Mucosa of gallbladder (tissue), 1 donor: Measurements from ENCODE around the gene EML6. TPM values are rescaled to one million over a fixed set of nuclear protein-coding genes. Genes with fewer than 3 reads are reported as not detected.

Experiments
- DNase-seq: peaks from one replicate; pipeline ENCODE4 v3.0.0-alpha.2; 2020; ENCODE audit warnings: low spot score
- total RNA-seq: library from RNA; stranded (reverse); gene quantifications from one replicate; pipeline ENCODE4 v1.2.1, GENCODE V29; 2021
- donor health status: DM: no; HTN: no; CAD: no.

The EML6 gene
- total RNA-seq, 1 donor from 2014 or later: 2.1 TPM

DNA sequence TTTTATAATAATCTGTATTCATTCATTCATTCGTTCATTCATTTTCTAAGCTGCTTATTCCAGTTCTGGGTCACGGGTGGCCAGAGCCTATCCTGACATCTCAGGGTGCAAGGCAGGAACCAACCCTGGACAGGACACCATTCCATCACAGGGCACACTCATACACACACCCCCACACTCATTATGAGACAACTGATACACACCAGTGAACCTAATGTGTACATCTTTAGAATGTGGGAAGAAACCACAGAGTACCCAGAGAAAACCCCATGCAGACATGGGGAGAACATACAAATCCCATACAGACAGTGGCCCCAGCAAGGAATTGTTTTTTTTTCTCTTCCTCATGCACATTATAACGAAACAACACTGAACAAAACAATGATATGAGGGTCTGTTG is 272.1 kb downstream of the EML6 start:
- DNase-seq: no peak

- no peak for DNase-seq
Observed at GRCh38 chr2:54997826-54998225, 274.4 kb downstream of the EML6 start.

GRCh38 chr2:54999182-54999581 is 275.7 kb downstream of the EML6 start:
- no peak for DNase-seq

GRCh38 chr2:55000341-55000740 is 276.9 kb downstream of the EML6 start:
- no peak for DNase-seq

DNA sequence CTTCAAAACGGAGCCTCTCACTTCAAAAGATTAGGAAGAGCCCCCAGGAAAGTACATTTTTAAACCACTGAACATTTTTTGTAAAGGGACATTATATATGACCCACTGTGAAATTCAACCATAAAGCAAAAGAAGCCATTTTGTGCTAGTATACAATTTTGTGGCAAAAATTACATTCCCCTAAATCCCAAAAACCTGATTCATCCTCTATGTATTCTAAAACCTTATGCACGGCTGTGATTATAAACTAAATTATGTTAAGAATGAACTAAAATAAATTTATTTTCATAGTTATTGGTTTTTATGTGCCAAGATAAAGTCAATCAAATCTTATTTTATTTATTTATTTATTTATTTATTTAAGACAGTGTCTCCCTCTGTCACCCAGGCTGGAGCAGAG is 278.3 kb downstream of the EML6 start:
- DNase-seq: no peak

DNA sequence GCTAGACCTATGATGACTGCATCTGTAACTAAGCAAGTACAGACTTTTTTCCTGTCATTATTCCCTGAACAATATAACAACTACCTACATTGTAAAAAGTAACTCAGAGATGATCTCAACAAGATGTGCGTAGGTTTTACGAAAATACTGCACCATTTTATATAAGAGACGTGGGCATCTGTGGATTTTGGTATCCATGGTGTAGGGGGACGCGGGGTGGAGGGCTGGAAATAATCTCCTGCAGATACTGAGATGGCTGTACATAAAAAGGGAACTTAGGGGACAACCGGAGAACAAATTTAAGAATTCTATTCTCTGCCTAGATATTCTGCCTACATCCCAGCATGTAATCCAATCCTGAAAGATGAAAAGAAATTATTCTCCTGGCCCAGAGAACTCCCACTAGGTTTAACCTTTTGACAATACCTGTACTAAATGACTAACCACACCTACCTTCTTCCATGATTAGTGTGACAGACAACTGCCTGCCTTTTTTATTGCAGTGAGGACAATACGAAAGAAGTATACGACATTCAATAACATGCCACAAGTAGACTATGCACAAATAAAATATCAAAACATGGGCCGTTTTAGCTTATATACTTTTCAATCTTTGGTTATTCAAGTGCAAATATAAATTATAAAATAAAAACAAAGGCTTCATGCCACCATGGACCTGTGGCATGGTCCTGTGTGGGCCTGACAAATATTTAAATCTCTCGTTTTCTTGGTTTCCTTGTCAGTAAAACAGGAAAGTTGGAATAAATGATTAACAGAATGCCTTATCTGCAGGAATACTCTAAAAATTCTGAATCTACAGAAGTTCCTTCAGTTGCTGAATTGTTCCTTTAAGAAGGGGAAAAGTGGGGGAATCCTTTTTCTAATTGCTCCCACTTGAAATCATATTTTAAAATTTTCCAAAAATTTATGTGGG is 280.5 kb downstream of the EML6 start:
- DNase-seq: no peak

- no peak for DNase-seq
Observed at GRCh38 chr2:55006306-55006705, 282.8 kb downstream of the EML6 start.

GRCh38 chr2:55009277-55010060 is 286.0 kb downstream of the EML6 start:
- DNase-seq: no peak

- peak; percentile 70 for DNase-seq
Observed at GRCh38 chr2:55010149-55010591, 286.7 kb downstream of the EML6 start.

DNA sequence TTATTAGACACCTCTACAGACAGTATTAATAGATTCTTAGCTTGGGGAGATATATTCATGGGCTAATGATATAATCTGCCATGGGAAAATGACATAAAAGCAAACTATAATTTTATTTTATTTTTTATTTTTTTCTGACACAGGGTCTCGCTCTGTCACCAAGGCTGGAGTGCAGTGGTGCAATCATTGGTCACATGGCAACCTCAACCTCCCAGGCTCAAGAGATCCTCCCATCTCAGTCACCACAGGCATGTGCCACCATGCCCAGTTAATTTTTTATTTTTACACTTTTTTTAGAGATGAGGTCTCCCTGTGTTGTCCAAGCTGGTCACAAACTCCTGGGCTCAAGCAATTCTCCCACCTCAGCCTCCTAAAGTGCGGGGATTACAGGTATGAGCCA is 287.5 kb downstream of the EML6 start:
- peak; percentile 18 for DNase-seq

DNA sequence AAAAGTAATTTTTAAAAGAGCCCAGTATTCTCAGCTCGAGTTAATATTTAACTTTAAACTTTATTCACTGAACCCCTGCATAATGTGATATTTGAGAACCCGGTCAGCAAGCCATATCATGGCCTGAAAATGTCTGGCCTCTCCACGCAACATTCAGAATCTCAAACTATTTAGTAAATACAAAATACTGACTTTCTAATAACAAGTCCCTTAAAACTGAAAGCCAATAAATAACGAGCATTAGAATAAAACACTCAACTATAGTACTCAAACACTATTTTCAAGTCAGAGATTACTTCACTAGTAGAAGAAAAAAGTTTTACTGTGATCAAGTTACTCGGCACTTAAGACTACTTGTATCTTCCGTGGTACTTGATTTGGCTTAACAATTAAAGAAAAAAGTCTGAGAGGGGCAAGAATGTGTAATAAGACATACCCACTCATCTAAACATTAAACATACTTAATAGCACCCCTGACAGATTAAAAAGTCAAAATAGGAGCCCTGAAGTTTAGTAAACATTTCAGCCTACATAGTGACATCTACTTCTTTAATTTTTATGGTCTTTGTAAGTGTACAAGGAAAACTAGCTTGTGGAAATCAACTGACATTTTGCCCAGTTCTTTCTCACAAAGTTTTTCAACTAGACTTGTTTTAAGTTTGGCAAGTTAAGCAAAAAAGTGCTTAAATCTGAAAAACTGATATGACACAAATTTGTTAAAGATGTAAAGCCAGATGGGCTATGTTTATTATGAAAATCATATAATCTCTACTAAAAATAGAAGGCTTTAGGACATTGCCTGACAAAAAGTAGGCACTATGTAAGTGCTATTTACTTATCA is 288.6 kb downstream of the EML6 start:
- DNase-seq: no peak

- DNase-seq: no peak
Observed at GRCh38 chr2:55012672-55013484, 289.4 kb downstream of the EML6 start.

- DNase-seq: no peak
Observed at GRCh38 chr2:55013936-55014335, 290.5 kb downstream of the EML6 start.

DNA sequence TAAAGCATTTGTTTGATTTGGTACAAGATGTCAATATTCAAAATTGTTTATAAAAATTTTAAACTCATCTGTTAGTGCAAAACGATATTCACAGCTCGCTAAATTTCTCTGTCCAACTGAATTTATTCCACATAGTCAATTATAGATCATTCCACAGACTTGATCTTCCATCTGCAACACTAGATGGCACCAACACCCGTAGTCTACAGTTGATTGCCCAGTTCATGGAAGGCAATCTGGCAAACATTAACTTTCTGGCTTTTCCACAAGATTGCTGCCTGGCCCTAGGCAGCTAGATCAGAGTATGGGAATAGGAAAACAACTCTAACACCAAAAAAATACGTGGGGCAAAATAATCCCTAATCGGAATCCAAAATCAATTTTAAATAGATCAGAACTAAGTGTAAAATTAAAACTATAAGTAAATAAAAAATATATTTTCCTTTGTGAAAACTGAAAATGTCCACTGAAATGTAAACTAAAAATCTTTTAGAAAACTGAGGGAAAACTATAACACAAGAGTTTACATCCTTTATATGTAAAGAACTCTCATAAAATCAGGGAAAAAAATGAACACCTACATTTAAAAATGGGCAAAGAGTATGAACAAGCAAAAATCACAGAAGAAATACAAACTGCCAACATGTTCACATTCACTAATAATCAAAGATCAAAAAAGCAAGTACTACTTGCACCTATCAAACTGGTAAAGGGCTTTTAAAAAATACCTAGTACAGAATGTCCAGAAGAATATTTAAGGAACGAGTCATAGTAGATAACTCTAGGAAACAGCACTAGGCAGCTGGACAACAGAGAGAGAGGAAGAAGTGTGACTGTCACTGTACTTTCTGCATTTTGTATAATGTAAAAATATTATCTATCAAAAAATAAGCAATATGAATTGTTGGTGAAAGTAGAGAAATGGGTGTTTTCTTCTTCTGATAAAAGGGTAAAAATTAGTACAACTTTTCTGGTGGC is 291.8 kb downstream of the EML6 start:
- peak; percentile 73 for DNase-seq

GRCh38 chr2:55017428-55017827 is 294.0 kb downstream of the EML6 start:
- DNase-seq: no peak

DNA sequence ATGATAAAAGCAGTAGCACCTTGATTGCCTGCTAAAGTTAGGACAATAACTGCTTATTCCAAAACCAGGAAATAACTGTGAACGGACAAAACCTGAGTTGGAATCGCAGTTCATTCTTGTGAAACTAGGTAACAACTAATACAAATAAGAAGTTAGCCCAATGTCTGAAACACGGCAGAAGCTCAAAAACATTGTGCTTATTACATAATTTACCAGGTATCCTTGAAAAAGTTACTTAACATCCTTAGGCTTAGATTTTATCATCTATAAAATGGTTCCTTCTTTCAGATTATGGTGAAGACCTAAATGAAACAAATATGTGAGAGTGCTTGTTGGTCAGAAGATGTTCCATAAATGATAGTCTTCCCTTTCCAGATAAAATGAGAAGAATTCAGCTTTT is 294.4 kb downstream of the EML6 start:
- DNase-seq: no peak

DNA sequence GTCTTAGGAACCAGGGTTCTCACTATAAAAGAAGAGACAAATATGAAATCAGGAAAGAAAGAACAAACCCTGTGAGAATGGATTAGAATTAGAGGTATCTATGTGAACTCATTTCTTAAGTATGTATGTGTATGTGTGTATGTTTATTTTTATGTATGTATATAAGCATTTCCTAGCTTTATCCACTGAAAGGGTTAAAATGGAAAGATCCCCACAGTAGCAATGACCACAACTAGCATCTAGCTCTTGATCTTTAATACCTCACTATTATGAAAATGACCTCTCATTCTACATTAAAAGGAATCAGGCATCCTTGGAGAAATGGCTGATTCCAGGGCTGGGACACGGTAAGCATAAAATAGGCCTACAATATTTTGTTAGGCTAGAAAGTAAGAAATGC is 295.2 kb downstream of the EML6 start:
- DNase-seq: no peak

DNA sequence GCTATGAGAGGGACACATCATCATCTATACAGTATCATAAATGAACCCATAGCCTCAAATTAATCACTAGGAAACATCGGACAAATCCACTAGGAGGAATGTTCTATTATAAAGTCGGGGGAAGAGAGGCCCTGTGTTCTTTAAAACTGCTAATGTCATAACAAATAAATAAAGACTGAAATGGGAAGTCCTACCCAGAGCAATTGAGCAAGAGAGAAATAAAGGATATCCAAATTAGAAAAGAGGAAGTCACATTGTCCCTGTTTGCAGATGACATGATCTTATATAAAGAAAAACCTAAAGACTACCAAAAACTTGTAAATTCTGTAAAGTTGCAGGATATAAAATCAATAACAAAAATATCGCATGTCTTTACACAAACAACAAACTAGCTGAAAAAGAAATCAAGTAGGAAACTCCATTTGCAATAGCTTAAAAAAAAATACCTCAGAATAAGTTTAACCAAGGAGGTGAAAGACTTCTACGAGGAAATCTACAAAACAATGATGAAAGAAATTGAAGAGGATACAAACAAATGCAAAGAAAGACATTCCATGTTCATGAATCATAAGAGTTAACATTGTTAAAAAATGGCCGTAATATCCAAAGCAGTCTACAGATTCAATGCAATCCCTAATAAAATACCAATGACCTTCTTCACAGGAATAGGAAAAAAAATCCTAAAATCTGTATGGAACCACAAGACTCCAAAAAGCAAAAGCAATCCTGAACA is 296.2 kb downstream of the EML6 start:
- no peak for DNase-seq
